Activated T-cell treated with anti-CD3 and anti-CD28 coated beads, Interleukin-2, amount 50 U/mL, for 1 hour (primary cell): ENCODE measurements around the gene CEP78.
"Not testable (repeated sequence)": the region's sequence is repeated elsewhere in the genome, so short reads cannot be mapped to it uniquely, and the experiment has no call there.

Experiments used
- DNase-seq: peaks from one replicate; pipeline ENCODE4 v3.0.0-alpha.2; 2020

CEP78 gene

DNA sequence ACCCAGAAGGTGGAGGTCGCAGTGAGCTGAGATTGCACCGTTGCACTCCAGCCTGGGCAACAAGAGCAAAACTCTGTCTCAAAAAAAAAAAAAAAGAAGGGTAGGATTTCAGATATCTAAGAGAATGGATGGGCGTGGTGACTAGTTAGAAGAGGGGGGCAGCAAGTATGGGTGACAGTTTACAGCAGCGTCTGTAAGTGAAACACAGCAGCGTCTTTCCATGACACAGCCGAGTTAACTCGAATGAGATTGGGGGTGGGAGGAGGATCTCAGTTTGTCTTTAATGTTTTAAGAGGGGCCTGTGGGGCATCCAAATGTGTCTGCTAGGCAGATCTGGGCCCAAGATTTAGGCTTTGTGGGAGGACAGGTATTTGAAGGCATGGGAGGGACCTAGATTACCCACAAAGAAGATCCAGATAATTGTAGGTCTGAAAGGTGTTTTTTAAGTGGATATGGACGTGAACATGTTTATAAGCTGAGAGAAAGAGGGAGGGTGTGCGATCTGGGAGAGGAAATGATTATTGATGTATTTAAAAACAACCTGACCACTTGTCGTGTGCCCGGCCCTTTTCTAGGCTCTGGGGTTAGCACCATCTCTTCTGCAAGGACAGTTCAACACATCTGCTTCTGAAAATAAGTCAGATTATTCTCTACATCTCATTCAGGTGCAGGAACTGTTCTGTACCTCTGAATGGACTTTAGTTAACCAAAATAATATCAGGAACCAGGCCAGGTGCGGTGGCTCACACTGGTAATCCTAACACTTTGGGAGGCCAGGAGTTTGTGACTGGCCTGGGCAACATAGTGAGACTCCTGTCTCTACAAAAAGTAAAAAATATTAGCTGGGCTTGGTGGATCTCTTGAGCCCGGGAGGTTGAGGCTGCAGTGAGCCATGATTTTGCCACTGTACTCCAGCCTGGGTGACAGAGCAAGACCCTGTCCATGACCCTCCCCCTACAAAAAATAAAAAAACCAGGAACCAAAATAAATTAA lies 2.5 kb downstream of the CEP78 start:
- DNase-seq = no peak

DNA sequence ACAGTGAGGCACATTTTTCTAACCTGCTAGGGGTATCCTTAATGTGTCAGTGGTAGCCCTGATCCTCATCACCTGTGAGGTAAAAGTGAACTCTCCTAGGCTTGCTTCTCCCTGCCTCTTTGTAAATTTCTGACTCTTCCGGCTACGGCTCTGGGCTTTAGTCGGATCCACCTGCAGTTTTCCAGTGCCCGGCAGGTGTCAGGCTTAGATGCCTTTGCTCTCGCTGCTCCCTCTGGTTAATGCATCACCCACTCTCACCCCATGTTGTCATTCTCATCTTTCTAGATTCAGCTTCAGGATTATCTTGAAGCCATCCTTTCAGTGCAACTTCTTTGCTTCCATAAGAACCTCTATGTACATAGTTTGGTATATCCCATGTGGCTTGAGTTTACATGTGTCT lies 3.6 kb downstream of the CEP78 start:
- DNase-seq = no peak

DNA sequence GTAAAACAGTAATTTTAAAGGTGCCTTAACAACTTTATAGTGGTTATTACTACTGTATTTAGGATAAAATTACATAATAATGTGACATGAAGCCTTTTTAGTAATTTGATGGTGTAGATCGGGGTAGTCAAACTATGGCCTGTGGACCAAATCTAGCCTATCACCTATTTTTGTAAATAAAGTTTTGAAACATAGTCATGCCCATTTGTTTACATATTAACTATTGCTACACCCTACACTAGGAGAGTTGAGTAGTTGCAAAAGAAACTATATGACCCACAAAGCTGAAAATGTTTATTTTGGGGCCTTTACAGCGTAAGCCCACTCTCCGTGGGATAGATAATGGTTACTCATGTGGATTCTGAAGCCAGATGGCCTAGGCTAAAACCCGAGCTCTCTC lies 6.2 kb downstream of the CEP78 start:
- DNase-seq = no peak

DNA sequence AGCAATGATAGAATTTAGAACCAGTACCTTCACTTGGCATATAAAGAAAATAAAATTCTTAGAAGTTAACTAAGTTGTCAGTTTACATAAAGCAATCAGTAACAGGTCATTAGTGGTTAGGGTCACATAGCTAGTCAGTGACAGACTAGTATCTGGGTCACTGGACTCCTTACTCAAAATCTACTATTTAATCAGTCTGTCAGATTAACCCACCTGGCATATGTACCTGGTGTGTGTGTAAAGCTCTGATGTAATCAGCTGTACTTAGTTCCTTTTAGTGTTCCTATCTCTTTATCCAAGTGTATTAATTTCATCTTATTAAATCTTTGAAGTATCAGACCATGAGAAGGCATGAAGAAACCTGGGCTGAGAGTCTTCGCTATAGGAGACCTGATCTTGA lies 7.3 kb downstream of the CEP78 start:
- no peak for DNase-seq

DNA sequence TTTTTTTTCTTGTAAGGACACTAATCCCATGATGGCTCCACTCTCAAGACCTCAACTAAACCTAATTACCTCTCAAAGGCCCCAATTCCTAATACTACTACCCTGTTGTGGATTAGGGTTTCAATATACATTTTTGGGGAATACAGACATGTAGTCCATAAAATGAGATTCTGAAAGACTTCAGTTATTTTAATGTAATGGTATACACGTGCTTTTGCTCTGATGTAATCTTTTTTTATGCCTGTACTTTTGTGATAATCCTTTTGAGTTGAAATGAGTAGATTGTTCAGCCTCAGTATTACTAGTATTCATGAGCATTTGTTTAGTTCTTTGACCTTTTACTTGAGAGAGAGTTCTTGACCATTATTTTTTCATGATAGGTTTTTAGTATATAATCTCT lies 9.5 kb downstream of the CEP78 start:
- DNase-seq = no peak

DNA sequence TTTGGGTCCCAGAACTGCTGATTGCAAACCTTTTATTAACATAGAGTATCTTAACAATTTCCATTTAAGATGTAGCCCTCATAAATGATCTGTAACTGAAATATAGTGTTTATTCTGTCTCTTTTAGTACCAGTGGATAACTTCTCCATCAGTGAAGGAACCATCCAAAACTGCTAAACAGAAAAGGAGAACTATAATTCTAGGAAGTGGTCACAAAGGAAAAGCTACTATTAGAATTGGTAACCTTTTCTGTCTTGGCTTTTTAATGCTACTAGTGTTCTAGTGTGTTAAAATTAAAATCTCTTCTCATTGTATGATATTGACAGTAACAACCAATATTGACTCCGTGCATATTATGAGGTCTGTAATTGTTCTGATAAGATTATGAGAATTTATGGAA lies 12.8 kb downstream of the CEP78 start:
- no peak for DNase-seq

DNA sequence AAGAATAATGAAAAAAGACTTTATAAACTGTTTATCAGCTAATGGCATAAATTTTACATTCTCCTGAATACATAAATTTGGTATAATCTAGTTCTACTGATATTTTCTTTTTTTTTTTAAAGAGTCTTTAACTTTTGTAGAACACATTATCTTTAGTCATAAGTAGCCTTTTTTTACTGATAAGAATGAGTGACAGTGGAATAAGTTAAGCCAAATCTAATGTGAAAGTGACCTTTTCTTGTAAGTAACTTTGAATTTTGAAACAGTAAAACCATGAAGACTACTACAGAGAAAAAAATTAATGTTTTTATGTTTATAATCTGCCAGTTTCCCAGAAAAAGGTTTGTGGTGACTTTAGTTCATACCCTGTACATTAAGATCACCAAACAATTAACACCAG lies 13.7 kb downstream of the CEP78 start:
- no peak for DNase-seq

DNA sequence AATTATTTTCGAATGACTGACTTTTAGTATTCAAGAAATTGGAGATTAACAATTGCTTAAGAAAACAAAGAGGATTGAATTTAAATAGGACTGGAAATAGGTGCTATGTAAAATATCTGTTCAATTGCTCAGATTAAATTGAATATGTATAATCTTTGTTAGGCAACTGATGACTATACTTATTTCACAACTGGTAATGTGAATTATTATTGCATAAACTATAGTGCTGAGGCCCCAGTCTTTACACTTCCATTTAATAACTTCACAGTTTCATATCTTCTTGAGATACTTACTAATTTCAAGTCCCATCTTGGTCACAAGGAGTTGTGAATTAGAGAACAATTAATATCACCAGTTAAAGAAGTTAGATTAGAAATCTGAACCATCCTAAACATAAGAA lies 16.7 kb downstream of the CEP78 start:
- no peak for DNase-seq

DNA sequence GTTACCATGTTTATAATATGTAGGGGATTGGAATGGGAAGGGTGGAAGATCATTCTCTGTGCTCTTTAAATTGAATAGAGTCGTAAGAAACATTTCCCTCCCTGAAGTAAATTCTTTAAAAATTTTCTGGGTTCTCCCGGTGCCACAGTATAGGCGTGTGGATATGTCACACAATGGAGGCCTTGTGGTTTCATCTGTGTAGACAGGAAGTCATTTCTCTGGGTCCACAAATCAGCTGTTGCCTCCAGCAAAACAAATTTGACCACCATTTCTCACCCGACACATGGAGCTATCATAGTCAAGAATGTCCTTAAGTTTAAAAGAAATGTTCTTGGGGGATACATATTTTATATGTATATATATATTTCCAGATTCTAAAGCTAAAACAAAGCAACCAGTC lies 17.4 kb downstream of the CEP78 start:
- DNase-seq = no peak

DNA sequence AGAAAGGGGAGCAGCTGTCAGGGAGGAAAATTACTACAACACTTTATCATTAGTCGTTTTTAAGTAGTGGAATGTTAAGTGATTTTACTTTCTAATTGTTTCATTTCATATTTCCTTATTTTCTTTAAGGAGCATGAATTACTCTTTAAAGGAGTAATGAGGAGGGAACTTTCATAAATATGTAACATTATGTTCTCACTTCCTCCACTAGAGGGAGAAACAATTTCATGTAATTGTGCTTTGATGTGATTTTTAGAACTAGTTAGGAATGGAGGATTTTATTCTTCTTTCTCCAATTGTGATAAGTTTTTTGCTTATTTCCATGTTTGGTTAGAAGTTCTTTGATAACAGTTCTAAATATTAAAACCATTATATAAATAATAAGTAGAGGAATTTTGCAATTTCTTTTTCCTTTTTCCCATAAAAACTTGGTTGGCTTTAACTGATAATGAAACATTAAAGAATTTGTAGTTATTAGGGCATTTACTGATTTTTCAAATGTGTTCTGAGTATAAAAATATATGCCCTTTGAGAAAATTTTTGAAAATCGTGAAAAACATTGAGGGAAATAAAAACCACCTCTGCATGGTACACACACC lies 25.6 kb downstream of the CEP78 start:
- no peak for DNase-seq

DNA sequence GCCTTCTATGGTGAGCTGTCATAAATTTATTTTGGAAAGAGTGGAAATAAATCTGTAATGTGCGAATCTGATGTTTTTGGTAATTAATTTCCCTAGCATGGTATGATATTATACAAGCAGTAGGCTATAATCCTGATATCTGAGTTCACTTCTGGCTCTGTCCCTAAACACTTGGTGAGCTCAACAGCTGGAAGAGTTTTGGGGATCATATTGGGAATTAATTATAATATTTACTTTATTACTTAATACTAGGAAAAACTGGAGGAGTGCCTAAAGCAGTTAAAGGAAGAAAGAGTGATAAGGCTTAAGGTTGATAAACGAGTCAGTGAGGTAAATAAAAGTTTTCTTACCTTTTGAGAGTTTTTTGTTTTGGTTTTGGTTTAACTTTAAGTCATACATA lies 26.8 kb downstream of the CEP78 start:
- DNase-seq = no peak

DNA sequence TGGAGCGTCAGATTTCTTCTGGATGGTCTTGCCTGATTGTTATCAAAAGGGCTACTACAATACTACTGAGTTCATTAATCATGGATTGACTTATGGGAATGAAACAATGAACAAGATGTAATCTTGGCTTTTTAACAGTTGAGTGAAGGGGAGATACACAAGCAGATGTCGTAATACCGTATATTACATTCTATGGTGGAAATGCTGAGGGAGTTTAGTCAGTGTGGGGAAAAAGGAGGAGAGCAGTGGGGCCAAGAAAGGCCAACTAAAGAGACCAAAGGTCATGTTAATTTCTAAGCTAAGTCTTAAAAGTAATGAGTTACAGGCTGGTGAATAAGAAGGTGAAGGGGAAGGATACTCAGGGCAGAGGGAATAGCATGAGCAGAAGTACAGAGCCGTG lies 32.0 kb downstream of the CEP78 start:
- DNase-seq = no peak

DNA sequence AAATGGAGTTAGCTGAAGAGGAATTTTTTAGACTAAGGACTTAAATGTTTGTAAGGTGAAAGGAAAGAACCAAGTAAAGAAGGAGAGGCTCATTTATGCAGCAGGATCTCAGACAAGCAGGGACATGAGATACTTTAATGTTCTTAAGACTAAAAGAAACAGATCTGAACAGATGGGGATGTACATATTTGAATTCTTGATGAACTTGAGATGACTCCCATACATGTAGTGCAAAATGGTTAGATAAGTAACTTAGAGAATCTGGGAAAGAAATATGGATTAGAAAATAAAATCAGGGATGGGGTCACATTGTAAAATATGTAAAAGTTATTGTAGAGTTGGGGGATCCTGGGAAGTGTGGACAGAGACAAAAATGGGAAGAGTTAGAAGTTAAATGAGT lies 33.9 kb downstream of the CEP78 start:
- no peak for DNase-seq

DNA sequence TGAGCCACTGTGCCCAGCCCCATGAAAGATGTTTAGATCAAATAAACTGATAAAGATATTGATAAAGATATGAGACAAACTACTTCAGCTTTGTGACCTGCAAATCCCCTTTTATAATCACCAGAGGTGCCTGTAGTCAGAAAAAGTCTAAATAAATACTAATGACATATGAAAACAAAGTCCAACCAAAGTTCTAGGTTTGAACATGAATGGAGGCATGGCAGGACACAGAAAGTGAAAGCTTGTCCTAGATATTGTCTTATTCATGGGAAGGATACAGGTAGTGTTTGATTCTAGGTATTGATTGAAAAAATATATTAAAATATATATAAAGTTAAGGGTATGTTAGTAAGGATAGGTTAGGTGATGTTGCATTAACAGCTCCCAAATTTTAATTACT lies 36.4 kb downstream of the CEP78 start:
- DNase-seq = no peak

DNA sequence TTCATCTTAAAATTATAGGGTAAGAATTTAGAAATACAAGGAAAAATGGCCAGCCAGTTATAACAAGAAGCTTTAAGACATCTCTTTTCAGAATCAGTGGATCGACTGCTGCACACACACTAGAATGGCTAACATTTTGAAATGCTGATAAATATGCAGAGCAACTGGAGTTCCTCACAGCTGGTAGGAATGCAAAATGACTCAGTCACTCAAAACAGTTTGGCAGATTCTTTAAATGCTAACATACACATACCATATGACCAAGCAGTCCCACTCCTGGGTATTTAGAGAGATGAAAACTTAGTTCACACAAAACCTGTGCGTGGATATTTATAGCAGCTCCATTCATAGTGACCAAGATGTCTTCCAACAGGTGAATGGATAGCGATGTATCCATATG lies 37.9 kb downstream of the CEP78 start:
- DNase-seq = no peak

DNA sequence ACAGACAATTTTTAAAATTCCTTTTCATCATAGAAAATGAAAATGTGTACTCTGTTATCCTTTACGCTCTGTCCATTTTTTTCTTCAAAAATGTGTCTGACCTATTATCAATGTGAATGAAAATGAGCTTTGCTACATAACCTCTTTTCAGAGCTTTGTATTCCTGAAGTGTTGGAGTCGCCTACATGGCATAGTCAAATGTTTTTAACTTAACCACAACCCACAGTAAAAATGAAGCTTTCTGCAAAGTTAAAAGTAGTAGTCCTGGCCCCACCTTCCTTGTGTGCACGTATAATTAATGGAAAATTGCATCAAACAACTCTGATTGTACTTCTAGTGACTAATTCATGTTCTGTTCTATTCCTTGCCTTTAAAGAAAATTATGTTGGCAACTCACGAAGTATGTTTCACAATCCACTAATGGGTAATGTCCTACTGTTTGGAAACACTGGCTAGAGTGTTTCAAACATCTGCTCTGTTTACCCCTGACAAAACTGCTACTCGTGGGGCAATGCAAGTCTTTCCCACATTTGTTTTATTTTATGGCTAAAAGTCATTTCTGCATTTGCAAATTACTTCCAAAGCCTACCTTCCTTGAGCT lies 42.4 kb downstream of the CEP78 start:
- DNase-seq = no peak

DNA sequence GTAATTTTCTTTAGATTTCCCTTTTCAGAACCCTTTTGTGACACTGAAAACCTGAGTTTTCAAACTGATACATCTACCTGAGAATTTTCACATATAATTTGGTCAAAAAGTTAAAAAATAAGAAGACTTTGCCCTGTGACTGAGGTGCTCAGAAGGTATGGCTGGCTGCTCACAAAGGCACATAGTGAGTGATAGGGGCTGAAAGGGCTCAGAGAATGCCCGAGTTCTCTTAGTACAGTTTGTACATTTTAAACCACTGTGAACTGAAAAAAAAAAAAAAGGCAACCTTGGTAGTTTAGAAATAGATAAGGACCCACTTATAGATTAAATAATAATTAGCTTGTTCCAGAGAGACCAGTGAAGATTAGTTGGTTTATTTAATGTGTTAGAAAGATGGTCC lies 42.9 kb downstream of the CEP78 start:
- DNase-seq = no peak

DNA sequence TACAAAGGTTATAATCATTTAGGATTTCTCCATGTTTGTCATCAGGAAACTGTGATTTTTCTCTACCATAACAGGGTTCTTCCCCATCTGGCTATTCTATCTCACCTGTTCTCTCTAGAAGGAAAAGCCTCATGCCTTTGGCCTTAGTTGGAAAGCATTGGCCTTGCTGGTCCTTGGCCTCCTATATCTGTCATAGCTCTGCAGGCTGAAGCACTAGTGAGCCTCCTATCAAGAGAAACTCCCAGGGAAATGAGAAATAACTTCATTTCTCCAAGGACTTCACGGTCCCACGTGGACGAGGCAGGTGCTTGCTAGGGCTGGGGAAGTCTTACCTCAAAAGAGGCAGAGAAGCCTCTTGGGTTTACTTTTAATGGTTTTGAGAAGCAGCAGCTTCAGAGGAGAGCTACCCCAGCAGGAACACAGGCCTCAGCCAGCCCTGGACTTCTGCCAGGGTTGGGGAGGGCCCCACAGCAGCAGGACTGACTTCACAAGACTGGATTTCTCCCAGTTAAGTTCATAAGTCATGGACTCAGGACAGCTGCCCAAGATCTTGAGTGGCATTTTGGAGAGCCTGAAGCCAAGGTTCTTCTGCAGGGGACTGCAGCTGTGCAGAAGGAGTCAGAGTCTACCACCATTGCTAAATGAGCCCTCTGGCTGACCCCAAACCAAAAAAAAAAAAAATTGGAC lies 45.2 kb downstream of the CEP78 start:
- DNase-seq = no peak

DNA sequence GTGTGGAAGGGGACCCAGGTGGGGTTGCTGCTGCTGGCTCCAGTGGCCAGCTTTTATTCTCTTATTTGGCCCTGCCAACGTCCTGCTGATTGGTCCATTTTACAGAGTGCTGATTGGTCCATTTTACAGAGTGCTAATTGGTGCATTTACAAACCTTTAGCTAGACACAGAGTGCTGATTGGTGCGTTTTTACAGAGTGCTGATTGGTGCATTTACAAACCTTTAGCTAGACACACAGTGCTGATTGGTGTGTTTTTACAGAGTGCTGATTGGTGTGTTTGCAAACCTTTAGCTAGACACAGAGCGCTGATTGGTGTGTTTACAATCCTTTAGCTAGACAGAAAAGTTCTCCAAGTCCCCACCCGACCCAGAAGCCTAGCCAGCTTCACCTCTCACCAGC lies 48.3 kb downstream of the CEP78 start:
- DNase-seq = not testable (repeated sequence)

DNA sequence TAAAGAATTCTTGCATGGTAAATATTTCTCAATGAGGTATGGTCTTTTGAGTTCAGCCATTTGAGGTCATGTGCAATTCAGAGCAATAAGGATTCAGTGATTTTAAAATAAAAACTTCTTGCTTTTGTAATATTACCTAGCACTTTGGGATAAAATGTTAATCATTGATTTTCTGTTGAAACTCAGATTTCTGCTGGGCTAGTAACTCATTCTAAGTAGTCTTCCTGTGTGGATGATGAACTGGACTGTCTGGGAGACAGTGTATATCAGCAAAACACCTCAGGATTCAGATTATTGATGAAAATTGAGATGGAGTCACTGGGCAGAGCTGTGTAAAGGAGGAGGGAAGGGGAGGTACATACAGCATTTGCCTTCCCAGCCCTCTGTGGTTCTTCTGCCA lies 50.2 kb downstream of the CEP78 start:
- no peak for DNase-seq

DNA sequence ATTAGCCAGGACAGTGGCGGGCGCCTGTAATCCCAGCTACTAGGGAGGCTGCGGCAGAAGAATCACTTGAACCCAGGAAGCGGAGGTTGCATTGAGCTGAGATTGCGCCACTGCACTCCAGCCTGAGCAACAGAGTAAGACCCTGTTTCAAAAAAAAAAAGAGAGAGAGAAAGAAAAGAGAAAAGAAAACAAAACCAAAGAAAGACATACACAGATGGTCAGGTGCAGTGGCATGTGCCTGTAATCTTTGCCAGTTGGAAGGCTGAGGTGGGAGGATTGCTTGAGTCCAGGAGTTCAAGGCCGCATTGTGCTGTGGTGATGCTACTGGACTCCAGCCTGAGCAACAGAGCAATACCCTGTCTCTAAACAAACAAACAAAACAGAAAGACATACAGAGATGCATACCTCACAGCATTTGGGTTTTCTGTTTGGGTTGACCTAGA lies 51.1 kb downstream of the CEP78 start:
- DNase-seq = no peak

DNA sequence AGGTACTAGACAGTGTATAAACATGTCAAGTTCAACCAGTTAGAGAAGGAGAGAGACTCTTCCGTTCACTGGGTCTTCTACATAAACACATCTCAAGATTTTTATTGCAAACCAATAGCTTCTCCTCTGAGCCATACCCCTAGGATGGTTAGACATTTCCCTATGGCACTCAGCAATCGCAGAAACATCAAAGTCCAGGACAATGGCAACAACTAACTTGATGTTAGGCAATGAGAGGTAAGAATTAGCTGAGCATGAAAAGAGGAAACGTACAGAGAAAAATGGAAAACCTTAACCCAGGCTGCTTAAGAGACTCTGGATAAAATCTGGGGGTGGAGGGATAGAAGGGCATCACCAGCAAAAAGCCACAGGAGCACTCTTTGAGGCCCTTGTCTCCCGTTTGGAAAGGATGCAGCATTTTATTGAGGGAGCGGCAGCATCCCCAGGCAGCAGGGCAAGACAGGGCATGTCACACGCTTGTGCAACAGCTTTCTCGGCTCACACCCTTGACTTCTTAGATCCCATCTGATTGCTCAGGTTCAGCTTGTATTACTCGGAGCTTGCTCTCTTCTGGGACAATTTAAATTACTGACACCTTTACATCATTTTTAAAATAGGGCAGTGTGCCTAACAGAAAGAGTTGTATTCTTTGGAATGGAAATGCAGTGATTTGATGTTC lies 52.5 kb downstream of the CEP78 start:
- no peak for DNase-seq

DNA sequence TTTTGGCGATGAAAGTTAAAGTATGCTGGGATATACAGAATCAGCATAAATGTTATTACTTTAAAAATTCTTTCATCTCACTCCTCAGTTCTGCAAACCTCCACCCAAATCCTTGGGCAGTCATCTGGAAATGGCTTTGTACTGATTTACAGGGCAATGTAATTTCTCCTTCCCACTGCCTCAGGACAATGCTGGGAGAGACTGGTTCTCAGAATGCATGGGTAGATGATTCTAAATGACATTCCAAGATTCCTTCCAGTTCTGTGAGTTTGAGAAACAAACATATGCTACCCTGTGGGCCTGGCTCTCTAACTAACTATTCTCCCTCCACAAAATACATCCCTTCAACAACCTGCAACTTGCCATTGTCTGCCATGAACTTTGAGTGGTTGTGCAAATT lies 53.6 kb downstream of the CEP78 start:
- DNase-seq = no peak
